ENCODE data around the gene DTNB.

GRCh38 chr2:25361261-25362048 is 311.9 kb downstream of the DTNB start:
- TF ChIP-seq CTCF (IDR thresholded peaks at IDR 0.05) (no peak), POLR2A (IDR thresholded peaks at IDR 0.05) (no peak)
